ENCODE results near the gene ART4.
A peak's percentile ranks its signal among the peaks of the same experiment; 100 is the strongest.

Gene ART4

DNA sequence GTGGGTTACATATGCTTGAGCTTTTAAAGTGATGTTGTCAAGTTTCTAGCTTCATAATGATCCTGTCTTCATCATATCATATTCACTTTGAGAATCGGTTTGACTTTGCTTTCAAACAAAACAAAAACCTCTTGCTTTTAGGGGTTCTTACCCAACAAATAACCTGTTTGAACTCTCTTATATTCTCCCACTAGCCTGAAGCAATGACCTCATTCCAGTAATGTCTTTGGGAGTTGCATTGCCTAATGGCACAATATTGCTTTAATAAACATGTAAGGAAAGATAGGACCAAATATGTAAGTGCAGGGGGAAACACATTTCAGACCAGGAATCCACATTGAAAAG, 67.7 kb downstream of the ART4 start:
- H3K9me3 ChIP-seq, result no peaks in the 10 kb centered on the region
- H3K4me1 ChIP-seq, result peaks cover 7% of the 10 kb centered on the region
- peak overlapping the region; percentile 93 for H3K4me3 ChIP-seq (ENCODE audit: low read depth, low read length)
- DNase-seq, result no peak
- no peaks in the 10 kb centered on the region for H3K27me3 ChIP-seq
- TF ChIP-seq, protein P1, sequence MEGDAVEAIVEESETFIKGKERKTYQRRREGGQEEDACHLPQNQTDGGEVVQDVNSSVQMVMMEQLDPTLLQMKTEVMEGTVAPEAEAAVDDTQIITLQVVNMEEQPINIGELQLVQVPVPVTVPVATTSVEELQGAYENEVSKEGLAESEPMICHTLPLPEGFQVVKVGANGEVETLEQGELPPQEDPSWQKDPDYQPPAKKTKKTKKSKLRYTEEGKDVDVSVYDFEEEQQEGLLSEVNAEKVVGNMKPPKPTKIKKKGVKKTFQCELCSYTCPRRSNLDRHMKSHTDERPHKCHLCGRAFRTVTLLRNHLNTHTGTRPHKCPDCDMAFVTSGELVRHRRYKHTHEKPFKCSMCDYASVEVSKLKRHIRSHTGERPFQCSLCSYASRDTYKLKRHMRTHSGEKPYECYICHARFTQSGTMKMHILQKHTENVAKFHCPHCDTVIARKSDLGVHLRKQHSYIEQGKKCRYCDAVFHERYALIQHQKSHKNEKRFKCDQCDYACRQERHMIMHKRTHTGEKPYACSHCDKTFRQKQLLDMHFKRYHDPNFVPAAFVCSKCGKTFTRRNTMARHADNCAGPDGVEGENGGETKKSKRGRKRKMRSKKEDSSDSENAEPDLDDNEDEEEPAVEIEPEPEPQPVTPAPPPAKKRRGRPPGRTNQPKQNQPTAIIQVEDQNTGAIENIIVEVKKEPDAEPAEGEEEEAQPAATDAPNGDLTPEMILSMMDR (IDR thresholded peaks at IDR 0.05; ENCODE audit: low read depth, low read length), result no peak
- H3K36me3 ChIP-seq, result no peaks in the 10 kb centered on the region

All from BE2C (cell line).